Neural progenitor cell (in vitro differentiated cells): Measurements from ENCODE around the gene PTPRN2. TPM values are rescaled to one million over a fixed set of nuclear protein-coding genes. Genes with fewer than 3 reads are reported as not detected.

Experiments
- DNase-seq: peaks from one replicate; pipeline ENCODE4 v3.0.0-alpha.2; 2016; ENCODE audit warnings: low spot score
- H2AFZ ChIP-seq: fragments of 200-600 bp; sonication (generic); replicated peaks from 2 replicates; pipeline ENCODE4 v1.6.1; 2016; ENCODE audit warnings: antibody characterized with exemption
- H3F3A ChIP-seq: fragments of 200-600 bp; sonication (generic); 2 replicates; pipeline ENCODE4 v1.6.1; 2016; ENCODE audit warnings: antibody characterized with exemption, low read depth
- H3K27ac ChIP-seq: fragments of 200-600 bp; sonication (generic); 2 replicates; pipeline ENCODE4 v1.5.1; 2016; ENCODE audit warnings: mild to moderate bottlenecking
- H3K27me3 ChIP-seq: fragments of 200-600 bp; sonication (generic); 2 replicates; pipeline ENCODE4 v1.6.1; 2016; ENCODE audit warnings: mild to moderate bottlenecking, moderate library complexity
- H3K36me3 ChIP-seq: fragments of 200-600 bp; sonication (generic); 2 replicates; pipeline ENCODE4 v1.5.1; 2016
- H3K4me1 ChIP-seq: fragments of 200-600 bp; sonication (generic); 2 replicates; pipeline ENCODE4 v1.6.1; 2016; ENCODE audit warnings: mixed run types
- H3K4me2 ChIP-seq: fragments of 200-600 bp; sonication (generic); 2 replicates; pipeline ENCODE4 v1.6.1; 2016
- H3K4me3 ChIP-seq: fragments of 200-600 bp; sonication (generic); 2 replicates; pipeline ENCODE4 v1.5.1; 2016
- H3K79me2 ChIP-seq: fragments of 200-600 bp; sonication (generic); 2 replicates; pipeline ENCODE4 v1.6.1; 2016; ENCODE audit warnings: low read depth
- H3K9ac ChIP-seq: fragments of 200-600 bp; sonication (generic); 2 replicates; pipeline ENCODE4 v1.6.1; 2016
- H3K9me3 ChIP-seq: fragments of 200-600 bp; sonication (generic); 2 replicates; pipeline ENCODE4 v1.5.1; 2016; ENCODE audit warnings: low read depth
- H4K20me1 ChIP-seq: fragments of 200-600 bp; sonication (generic); 2 replicates; pipeline ENCODE4 v1.6.1; 2016; ENCODE audit warnings: low read depth
- H3K27ac Mint-ChIP-seq: 3 replicates; pipeline ENCODE4 v1.8.0; 2021; ENCODE audit warnings: mixed read lengths
- H3K27me3 Mint-ChIP-seq: 2 replicates; pipeline ENCODE4 v1.8.0; 2022; ENCODE audit warnings: low read depth, mild to moderate bottlenecking, inconsistent platforms, moderate library complexity, mixed read lengths; ENCODE audit not compliant: insufficient read depth
- H3K36me3 Mint-ChIP-seq: 3 replicates; pipeline ENCODE4 v1.8.0; 2021; ENCODE audit warnings: mixed read lengths
- H3K4me1 Mint-ChIP-seq: 3 replicates; pipeline ENCODE4 v1.8.0; 2021; ENCODE audit warnings: mixed read lengths
- H3K4me3 Mint-ChIP-seq: 3 replicates; pipeline ENCODE4 v1.8.0; 2021; ENCODE audit warnings: mild to moderate bottlenecking, moderate library complexity, mixed read lengths
- H3K9me3 Mint-ChIP-seq: 3 replicates; pipeline ENCODE4 v1.8.0; 2020; ENCODE audit warnings: mixed read lengths
- EZH2 ChIP-seq: fragments of 200-600 bp; sonication (generic); IDR thresholded peaks from 2 replicates; pipeline ENCODE4 v1.6.1; 2017; ENCODE audit warnings: antibody characterized with exemption, mild to moderate bottlenecking, moderate library complexity
- EZH2phosphoT487 ChIP-seq: fragments of 200-600 bp; sonication (generic); IDR thresholded peaks from 2 replicates; pipeline ENCODE4 v1.6.1; 2017; ENCODE audit warnings: antibody characterized with exemption
- total RNA-seq: library from RNA; depleted of rRNA; stranded (reverse); fragments of >200 nt; gene quantifications from 2 replicates; pipeline ENCODE4 v1.2.3, GENCODE V29; 2015; ENCODE audit warnings: low replicate concordance
- TF ChIP-seq, protein P1 (sequence below): fragments of 200-600 bp; sonication (generic); IDR thresholded peaks from 2 replicates; pipeline ENCODE4 v1.5.1; 2017; ENCODE audit warnings: antibody characterized with exemption, mild to moderate bottlenecking

Gene PTPRN2
- total RNA-seq, 1 donor from 2014 or later: 3.0 TPM

GRCh38 chr7:157560258-157560654, 1027.4 kb downstream of the PTPRN2 start:
- no peak for TF ChIP-seq EZH2
- TF ChIP-seq, protein P1, sequence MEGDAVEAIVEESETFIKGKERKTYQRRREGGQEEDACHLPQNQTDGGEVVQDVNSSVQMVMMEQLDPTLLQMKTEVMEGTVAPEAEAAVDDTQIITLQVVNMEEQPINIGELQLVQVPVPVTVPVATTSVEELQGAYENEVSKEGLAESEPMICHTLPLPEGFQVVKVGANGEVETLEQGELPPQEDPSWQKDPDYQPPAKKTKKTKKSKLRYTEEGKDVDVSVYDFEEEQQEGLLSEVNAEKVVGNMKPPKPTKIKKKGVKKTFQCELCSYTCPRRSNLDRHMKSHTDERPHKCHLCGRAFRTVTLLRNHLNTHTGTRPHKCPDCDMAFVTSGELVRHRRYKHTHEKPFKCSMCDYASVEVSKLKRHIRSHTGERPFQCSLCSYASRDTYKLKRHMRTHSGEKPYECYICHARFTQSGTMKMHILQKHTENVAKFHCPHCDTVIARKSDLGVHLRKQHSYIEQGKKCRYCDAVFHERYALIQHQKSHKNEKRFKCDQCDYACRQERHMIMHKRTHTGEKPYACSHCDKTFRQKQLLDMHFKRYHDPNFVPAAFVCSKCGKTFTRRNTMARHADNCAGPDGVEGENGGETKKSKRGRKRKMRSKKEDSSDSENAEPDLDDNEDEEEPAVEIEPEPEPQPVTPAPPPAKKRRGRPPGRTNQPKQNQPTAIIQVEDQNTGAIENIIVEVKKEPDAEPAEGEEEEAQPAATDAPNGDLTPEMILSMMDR: no peak
- no peak for TF ChIP-seq EZH2phosphoT487
- no peaks in the 10 kb centered on the region for H3K79me2 ChIP-seq
- Mint-ChIP-seq H3K9me3 (peaks cover 2% of the 10 kb centered on the region), H3K4me1 (peaks cover 8% of the 10 kb centered on the region), H3K27ac (no peak overlapping the region), H3K4me3 (no peak overlapping the region), H3K27me3 (no peaks in the 10 kb centered on the region), H3K36me3 (peaks cover 9% of the 10 kb centered on the region)
- H3K4me2 ChIP-seq: no peak overlapping the region
- H3K27ac ChIP-seq: no peak overlapping the region
- no peak overlapping the region for H2AFZ ChIP-seq
- H3K27me3 ChIP-seq: no peaks in the 10 kb centered on the region
- H3K9me3 ChIP-seq: no peaks in the 10 kb centered on the region
- H4K20me1 ChIP-seq: no peaks in the 10 kb centered on the region
- H3K4me3 ChIP-seq: no peak overlapping the region
- no peaks in the 10 kb centered on the region for H3K4me1 ChIP-seq
- H3F3A ChIP-seq: peaks cover 7% of the 10 kb centered on the region
- no peak for DNase-seq
- no peak overlapping the region for H3K9ac ChIP-seq
- no peaks in the 10 kb centered on the region for H3K36me3 ChIP-seq

DNA sequence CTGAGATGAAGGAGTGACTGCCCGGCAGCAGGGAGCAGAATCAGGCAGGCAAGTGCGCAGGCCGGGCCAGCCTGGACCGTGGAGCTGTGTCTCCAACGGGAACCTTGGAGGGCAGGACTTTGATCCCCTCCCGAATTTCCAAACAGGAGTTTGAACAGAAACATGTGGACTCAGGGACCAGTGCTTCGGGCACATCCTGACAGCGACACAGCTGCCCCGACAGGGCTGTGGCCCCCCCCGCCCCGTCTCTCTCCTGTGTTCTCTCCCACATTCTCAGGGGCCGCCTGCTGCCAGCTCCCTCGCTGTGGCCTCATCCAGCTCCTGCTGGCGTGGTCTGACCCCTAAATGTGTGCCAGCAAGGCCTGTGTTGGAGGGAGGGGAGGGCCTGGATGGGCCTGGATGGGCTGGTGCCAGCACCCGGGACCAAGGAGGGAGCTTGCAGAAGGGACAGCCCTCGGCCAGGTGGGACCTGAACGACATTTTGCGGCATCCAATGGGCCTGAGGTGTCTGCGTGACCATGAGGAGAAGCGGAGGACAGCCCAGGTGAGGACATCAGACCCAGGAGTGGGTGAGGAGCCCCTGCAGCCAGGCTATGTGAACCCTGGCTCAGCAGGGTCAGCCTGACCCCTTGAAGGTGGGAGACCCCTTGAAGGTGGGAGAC, 1027.9 kb downstream of the PTPRN2 start:
- Histone ChIP-seq H3K4me3 (no peak overlapping the region), H3K4me1 (no peaks in the 10 kb centered on the region), H3K9me3 (no peaks in the 10 kb centered on the region), H3K27ac (no peak overlapping the region), H3K79me2 (no peaks in the 10 kb centered on the region), H3K27me3 (no peaks in the 10 kb centered on the region), H3F3A (peaks cover 7% of the 10 kb centered on the region), H2AFZ (no peak overlapping the region), H3K9ac (no peak overlapping the region), H3K36me3 (no peaks in the 10 kb centered on the region), H3K4me2 (no peak overlapping the region), H4K20me1 (no peaks in the 10 kb centered on the region)
- Mint-ChIP-seq H3K4me1 (peaks cover 4% of the 10 kb centered on the region), H3K27me3 (no peaks in the 10 kb centered on the region), H3K27ac (no peak overlapping the region), H3K4me3 (no peak overlapping the region), H3K36me3 (peaks cover 5% of the 10 kb centered on the region), H3K9me3 (peaks cover 2% of the 10 kb centered on the region)
- no peak for TF ChIP-seq EZH2phosphoT487
- no peak for TF ChIP-seq EZH2
- TF ChIP-seq, protein P1: no peak
- DNase-seq: no peak

DNA sequence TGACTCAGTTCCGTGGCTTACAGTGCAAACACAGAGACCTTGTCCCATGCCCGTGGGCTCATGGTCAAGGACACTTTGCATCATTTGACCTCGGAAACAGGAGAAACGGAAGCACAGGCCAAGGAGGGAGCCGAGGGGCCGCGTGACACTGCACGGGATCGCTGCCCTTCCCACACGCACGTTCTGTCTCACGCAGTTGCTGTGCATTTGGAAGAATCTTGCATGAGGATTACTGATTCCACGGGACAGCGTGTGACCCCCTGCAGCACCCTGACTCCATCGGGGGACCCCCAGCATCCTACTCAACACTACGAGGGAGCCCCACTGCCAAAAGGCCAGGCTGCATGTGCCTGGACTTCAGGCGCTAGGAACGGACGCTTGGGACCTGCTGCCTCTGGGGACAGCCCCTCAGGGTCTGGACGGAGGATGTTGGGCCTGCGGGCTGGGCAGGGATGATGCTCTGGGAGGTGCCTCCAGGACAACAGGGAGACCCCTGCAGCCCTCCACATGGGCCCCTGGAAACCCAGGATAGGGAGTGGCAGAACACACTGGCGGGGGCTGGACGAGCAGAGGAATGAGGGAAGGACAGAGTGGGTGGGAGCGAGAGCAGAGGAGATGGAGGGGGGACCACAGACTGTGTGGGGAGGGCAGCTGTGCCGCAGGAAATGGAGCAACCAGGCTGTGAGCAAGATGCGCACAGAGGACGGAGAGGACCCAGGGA, 1028.6 kb downstream of the PTPRN2 start:
- H3K27me3 Mint-ChIP-seq: no peaks in the 10 kb centered on the region
- TF ChIP-seq EZH2 (no peak), EZH2phosphoT487 (no peak)
- TF ChIP-seq, protein P1: no peak
- Histone ChIP-seq H3K27me3 (no peaks in the 10 kb centered on the region), H3K4me1 (no peaks in the 10 kb centered on the region), H2AFZ (no peak overlapping the region), H3K27ac (no peak overlapping the region), H3K79me2 (no peaks in the 10 kb centered on the region), H3K36me3 (no peaks in the 10 kb centered on the region), H3F3A (peaks cover 11% of the 10 kb centered on the region), H3K9ac (no peak overlapping the region), H3K9me3 (no peaks in the 10 kb centered on the region), H3K4me2 (no peak overlapping the region), H3K4me3 (no peak overlapping the region), H4K20me1 (no peaks in the 10 kb centered on the region)
- H3K4me1 Mint-ChIP-seq: no peaks in the 10 kb centered on the region
- peaks cover 2% of the 10 kb centered on the region for H3K36me3 Mint-ChIP-seq
- DNase-seq: no peak
- peak overlapping the region; percentile 26 for H3K27ac Mint-ChIP-seq
- H3K4me3 Mint-ChIP-seq: no peak overlapping the region
- no peaks in the 10 kb centered on the region for H3K9me3 Mint-ChIP-seq
